ENCODE data around the gene RTN4IP1.
"Not testable (repeated sequence)": the region's sequence is repeated elsewhere in the genome, so short reads cannot be mapped to it uniquely, and the experiment has no call there.

Gene RTN4IP1

DNA sequence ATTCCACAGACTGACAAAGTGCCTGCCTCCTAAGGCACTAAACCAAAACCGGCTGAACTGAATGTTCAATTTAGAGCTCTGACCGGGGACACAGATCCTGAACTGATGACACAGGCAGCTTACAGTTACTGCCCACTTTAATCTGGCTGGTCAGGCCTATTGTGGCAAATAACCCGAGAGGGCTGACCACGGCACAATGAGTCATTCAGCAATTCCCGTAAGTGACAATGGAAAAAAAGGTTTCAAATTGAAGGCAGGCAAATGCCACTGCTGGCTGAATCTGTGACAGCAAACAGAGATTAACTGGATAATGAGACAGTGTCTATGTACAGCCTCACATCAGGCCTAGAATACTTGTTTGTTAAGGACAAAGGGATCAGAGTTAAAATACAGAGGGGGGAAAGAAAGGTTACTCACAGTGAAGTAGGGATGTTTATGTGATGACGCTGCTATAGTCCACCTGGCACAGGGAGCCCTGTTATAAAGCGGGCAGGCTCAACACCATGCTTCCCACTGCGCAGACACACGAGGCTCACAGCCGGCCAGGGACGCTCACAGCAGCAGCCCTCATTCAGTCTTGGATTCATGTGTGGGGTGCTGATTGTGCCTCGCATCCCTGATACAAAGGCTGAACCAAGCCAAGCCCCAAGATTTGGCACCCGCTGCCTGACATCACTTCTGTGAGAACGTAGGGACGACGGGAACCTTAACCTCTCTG is 54.4 kb downstream of the RTN4IP1 start:
- DNase-seq: no peak

- no peak for DNase-seq
These were observed 56.3 kb downstream of the RTN4IP1 start for GRCh38 chr6:106572875-106573585.

GRCh38 chr6:106572436-106572835 is 56.9 kb downstream of the RTN4IP1 start:
- DNase-seq: no peak

DNA sequence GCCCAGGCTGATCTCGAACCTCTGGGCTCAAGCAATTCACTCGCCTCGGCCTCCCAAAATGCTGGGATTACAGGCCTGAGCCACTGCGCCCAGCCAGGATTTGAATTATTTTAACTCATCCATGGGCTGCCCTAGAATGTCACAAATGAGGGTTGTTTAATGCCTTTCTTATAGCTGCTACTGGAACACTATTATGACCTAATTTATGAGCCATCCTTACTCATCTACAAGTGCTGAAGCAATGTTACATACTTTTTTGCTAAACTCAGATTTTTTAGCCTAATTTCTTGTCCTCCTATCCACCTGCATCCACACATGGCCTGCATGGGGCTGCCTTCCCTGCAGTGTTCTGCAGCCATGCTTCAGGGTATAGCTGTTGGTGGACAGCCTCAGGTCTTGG is 59.9 kb downstream of the RTN4IP1 start:
- DNase-seq: no peak

GRCh38 chr6:106568530-106568929 is 60.8 kb downstream of the RTN4IP1 start:
- no peak for DNase-seq

DNA sequence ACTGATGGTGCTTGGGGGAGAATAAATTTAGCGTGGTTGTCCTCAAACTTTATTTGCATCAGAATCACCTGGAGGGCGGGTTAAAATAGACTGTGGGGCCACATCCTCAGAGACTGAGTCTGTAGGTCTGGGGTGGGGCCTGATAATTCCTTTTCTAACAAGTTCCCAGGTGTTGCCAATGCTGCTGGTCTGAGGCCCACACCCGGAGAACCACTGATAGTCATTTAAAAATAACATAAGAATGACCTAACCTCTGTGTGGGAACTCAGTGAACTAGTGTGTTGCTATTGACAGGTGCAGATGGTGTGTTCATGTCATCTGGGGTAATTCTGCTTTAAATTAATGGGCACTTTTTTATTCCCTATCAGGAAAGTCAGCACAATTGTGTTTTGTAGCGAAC is 64.8 kb downstream of the RTN4IP1 start:
- no peak for DNase-seq

- no peak for DNase-seq
These were observed 65.7 kb downstream of the RTN4IP1 start for GRCh38 chr6:106563614-106564013.

GRCh38 chr6:106561686-106562405 is 67.5 kb downstream of the RTN4IP1 start:
- no peak for DNase-seq

GRCh38 chr6:106560996-106561685 is 68.2 kb downstream of the RTN4IP1 start:
- no peak for DNase-seq

DNA sequence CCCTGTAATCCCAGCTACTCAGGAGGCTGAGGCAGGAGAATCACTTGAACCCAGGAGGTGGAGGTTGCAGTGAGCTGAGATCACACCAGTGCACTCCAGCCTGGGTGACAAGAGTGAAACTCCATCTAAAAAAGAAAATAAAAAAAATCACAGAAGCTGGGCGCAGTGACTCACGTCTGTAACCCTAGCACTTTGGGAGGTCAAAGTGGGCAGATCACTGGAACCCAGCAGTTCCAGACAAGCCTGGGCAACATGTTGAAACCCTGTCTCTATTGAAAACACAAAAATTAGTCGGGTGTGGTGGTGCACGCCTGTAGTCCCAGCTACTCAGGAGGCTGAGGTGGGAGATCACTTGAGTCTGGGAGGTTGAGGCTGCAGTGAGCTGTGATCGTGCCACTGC is 69.6 kb downstream of the RTN4IP1 start:
- DNase-seq: not testable (repeated sequence)

GRCh38 chr6:106558364-106558763 is 70.9 kb downstream of the RTN4IP1 start:
- DNase-seq: no peak

DNA sequence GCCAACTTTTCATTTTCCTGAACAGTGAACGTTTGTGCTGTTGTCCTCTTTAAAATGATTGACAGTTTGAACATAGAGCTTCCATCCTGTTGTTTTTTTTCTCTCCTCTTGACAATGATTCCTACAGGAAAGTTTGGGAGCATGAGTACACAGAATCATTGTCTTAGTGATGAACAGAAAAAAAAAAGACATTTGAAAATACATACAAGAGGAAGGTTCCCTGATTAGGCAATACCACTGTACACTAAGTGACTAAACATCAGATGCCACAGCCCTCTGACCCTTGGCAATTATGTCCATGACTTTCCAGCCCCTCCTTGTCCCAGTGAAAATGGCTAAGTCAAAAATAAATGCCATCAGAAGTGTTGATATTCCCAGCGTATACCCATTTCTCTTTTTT is 71.5 kb downstream of the RTN4IP1 start:
- DNase-seq: no peak

GRCh38 chr6:106556368-106556960 is 72.8 kb downstream of the RTN4IP1 start:
- DNase-seq: peak in 1 of 2 donors; percentile 64

DNA sequence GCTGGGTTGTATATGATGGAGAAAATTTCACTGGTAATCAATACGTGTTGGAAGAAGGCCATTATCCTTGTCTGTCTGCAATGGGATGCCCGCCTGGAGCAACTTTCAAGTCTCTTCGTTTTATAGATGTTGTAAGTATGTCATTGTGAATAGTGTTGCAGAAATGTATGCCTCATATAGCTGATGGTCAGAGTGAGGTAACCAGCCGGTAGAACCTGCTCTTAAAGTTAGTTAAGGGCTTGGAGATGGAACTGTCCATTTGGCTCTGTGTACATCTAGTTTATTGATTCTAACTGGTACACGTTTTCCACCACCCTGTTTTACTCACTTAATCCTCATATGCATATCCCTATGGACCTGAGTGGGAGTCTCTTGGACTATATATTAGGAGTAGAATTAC is 73.5 kb downstream of the RTN4IP1 start:
- no peak for DNase-seq

DNA sequence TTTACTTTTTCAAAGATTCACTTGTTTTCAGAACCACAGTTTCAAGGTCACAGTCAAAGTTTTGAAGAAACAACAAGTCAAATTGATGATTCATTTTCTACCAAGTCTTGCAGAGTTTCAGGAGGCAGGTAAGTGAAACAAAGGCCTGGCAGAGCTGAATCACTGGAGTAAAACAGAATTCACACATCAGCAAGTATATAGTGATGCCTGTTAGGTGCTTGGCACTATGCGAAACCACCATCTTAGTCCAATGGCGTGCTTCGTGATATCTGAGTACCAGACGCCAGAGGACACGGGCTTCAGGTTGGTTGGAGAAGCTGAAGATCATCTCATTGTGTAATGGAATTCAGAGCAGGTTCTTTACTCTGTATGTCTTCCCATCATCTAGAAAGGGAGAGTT is 75.9 kb downstream of the RTN4IP1 start:
- no peak for DNase-seq

- DNase-seq: no peak
These were observed 78.1 kb downstream of the RTN4IP1 start for GRCh38 chr6:106551155-106551554.

- DNase-seq: no peak
These were observed 79.8 kb downstream of the RTN4IP1 start for GRCh38 chr6:106549521-106549920.

DNA sequence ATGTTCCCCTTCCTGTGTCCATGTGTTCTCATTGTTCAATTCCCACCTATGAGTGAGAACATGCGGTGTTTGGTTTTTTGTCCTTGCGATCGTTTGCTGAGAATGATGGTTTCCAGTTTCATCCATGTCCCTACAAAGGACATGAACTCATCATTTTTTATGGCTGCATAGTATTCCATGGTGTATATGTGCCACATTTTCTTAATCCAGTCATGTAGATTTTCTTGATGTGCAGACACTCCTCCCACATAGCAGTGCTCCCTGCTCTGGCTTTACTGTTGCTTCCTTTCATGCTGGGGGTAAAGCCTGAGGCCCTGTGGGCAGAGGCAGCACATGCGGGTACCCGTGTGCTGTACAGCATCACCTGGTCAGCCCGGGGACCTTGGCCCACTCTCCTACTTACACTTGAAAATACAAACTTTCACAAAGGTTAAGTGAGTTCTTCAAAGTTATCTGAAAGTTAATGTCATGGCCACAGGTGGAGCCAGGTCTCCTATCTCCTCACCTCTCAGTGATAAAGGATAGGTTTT is 80.3 kb downstream of the RTN4IP1 start:
- DNase-seq: not testable (repeated sequence)

DNA sequence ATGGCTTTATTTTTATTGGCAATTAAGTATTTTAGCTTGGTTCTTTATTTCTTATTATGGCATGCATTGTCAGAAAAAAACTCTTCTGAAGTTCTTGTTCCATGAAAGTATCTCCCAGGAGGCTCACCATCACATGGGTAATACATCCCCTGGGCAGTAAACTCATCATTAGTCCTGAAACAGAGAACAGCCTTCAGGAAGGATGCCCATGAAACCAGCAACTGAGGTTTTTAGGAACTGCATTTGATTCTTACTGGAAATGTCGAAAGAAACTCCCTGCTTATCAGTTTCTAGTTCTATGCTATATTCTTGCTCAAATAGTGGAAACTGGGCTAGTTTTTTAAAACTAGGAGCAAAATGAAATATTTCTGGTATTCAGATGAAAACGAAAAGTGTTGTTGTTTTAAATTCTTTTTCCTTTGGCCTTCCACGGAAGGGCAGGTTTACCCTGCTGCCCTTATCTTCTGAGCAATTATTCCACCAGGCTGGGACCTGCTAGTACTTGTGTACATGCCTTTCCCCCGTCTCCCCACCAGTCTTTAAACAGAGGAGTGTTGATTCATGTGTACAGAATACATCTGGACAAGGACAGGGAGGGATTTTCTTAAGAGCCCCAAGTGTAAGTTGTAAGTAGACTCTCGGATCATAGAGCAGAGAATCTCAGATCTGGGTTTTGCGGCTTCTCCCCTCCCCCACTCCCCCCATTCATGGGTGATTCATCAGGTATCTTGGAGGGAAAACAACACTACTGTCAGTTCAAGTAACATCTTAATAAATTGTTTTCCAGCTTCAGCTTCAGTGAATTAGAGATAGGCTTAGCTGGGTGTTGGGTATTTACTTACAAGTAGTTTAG is 81.5 kb downstream of the RTN4IP1 start:
- DNase-seq: peak in 1 of 2 donors; percentile 41

DNA sequence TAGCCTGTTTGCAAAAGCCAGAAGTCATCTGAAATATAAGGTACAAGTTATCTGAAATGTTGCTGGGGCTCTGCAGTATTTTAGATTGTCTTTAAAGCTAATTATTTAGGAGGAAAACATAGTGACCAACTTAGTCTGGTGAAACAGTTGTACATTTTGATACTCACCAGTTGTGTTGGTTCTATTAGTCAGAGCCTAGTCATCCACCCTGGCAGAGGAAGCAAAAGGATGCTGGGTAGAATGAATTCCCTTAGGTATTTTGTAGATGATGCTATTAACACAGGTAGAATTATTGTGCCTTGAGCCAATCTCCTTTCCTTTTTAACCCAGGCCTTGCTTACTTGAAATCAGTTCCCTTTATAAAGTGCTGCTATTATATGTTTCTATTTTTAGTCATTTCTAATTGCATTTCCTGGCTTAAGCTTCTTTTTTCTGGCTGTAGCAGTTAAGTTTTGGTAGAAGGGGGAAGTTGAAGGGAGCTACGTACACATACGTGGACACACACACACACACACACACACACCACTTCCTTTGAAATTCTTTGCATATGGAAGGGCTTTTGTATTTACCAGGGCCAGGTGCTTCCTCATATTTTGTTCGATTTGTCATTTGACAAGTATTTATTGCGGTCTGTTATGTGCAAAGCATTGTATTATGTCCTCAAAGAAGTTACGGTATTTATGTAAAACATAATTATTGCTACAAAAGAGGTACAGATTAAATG is 82.4 kb downstream of the RTN4IP1 start:
- DNase-seq: peak; percentile 41 to 43

DNA sequence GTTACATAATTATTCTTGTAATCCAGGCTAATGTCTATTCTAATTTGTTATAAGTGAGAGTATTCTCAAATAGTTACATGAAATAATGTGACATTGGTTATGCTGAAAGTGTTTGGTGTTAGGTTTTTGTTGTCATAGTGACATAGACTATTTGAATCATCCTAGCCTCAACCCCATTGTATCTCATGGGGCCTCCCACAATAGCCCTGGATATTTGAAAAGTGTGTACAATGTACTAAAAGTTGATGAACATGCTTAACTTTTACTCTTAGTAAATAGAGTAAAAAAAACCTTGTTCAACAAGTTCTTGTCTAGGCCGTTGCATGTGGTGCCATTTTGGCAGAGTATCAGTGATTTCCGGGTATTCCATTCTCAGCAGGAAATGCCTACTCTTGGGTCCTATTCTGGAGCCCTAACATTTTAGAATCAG is 83.0 kb downstream of the RTN4IP1 start:
- DNase-seq: no peak

All from CD4-positive, alpha-beta T cell treated with Interferon alpha-2 for 1 hour (primary cell).